NCI-H128 (cell line): ENCODE measurements around the gene TRIM41.

Experiments
- DNase-seq: peaks from one replicate; lab custom pipeline; 2025; ENCODE audit not compliant: unreplicated experiment; lab: John Stamatoyannopoulos, UW

Gene TRIM41

GRCh38 chr5:181231432-181231831 is 8.4 kb downstream of the TRIM41 start:
- DNase-seq = no peak

- DNase-seq = no peak
These were observed 9.5 kb downstream of the TRIM41 start for GRCh38 chr5:181232593-181232992.

DNA sequence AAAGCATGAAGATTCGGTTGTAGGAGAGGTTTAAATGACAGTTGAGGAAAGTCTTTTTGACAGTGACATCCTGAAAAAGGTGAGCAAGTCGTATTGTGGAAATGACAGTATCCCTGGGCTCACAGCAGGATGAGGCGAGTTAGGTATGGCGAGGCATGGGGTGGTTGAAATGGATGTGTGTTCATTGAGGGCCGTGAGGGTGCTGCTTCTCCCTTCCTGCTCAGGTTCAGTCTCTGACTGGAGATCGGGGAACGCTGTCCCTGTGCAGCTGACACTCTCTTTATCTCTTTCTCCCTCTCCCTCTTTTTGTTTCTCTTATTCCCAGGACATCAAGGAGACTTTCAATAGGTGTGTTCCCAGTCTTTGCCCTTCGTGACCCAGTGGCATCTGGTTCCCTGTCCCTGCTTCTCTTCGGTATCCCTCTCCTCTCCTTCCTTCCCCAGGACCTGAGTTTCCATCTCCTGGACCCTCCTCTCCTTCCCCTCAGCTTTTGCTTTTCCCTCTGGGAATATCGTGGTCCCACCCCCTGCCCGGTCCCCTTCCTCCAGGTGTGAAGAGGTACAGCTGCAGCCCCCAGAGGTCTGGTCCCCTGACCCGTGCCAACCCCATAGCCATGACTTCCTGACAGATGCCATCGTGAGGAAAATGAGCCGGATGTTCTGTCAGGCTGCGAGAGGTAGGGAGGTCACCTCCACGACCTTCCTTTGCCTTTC is 10.2 kb downstream of the TRIM41 start:
- DNase-seq = no peak

GRCh38 chr5:181233801-181234454 is 10.8 kb downstream of the TRIM41 start:
- no peak for DNase-seq

- no peak for DNase-seq
These were observed 11.6 kb downstream of the TRIM41 start for GRCh38 chr5:181234455-181235306.

GRCh38 chr5:181235323-181235688 is 12.2 kb downstream of the TRIM41 start:
- DNase-seq = no peak

DNA sequence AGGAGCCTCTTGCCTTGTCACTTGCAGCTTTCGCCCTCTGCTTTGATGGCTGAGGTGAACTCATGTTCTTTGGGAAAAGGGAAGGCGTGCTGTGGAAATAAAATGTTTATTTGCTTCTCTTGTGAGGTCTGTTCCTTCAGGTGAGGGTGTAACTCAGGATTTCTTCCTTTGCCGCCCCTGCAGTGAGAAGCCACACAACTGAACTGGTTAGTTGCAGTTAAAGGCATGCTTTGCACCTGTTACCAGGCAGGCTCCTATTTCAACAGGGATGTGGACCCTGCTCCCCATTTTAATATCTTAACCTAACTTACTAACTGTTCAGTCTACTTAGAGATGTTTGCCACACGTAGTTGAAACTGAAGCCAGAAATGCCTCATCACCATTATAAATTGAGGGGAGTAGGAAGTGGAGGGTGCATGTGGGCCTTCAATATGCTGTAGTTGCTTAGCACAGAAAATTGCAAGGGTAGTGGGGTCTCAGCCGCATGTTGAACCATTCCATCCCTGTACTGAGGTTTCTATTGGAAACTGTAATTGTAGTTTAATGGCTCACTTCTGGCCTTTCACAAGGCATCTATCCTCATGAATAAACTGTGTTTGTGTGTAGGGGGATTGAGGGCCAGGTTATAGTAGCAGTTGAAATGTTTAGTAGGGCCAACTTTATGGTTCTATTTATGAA is 12.7 kb downstream of the TRIM41 start:
- DNase-seq = no peak

DNA sequence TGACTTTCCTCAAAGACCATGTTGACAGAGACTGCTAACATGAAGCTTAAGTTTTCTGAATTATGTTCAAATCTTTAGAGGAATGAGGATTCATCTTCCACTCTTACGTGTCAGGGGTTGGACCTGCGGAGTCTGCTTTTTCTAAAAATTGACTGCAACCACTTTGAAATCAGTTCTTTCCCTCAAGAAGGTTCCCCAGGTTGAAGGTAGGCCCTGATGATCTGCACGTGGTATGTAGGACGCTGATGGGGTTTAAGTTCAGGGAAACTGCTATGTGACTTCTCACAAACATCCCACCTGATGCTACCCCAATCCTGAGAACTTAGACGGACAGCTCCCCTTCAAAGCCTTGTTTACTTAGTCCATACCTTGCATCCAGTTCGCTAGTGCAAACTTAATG is 13.4 kb downstream of the TRIM41 start:
- no peak for DNase-seq

DNA sequence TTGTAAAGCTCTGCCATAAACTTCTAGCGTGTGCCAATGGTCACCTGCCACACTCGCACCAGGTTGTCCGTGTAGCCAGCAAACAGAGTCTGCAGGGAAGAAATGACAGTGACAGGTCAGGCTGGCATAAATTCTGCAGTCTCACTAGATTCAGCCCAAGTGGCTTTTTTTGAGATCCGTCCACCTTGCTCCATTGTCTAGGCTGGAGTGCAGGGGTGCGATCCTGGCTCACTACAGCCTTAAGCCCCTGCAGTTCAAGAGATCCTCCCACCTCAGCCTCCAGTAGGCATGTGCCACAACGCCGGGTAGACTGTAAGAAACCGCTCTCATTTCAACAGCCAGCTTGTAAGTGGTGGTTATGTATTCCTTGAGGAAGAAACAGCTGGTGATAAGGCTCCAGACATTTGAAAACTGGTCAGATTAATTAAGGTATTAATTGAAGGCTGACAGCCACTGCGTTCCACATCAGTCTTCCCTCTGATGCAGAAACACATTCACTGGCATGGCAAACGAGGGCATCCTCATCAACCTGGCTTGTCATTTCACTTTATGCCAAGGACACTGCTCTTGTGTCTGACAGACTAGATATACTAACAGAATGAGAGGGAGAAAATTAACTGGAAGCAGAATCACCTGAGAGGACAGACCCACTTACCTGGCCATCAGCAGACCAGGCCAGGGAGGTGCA is 14.0 kb downstream of the TRIM41 start:
- no peak for DNase-seq

- no peak for DNase-seq
These were observed 14.8 kb downstream of the TRIM41 start for GRCh38 chr5:181237729-181238385.

- no peak for DNase-seq
These were observed 16.1 kb downstream of the TRIM41 start for GRCh38 chr5:181239062-181239663.

DNA sequence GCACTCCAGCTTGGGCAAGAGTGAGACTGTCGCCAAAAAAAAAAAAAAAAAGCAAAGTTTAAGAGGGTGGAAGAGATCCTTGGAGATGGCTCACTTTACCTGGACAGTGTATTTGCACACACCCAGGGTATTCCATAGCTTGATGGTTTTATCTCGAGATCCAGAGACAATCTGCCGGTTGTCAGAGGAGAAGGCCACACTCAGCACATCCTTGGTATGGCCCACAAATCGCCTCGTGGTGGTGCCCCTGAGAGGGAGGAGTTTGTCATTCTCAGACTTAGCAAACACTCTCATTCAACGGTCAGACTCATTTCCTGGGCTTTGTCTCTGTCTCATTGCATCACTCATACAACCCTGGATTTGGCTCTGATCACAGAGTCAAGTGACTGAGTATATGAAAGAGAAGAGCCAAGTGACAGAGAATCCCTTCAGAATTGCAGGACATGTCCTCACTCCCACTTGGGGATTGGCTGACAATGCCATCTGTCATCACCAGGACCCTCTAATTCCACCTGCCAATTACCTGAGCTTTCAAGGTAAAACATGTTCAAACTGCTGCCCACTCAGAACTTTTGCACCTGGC is 18.4 kb downstream of the TRIM41 start:
- no peak for DNase-seq

DNA sequence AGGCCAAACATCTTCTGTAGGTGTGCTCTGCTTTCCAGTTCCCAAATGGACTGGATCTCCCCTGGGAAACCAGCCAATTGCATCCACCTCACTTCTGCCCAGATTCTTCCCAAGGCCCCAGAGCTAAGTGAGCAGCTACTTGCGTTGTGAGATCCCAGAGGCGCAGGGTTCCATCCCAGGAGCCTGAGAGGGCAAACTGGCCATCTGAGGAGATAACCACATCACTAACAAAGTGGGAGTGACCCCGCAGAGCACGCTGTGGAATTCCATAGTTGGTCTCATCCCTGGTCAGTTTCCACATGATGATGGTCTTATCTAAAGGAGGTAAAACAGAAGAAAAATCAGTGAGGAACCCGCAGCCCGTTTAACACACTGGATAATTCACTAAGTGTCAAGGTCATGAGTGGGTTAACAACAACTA is 19.0 kb downstream of the TRIM41 start:
- DNase-seq = no peak

GRCh38 chr5:181243018-181243563 is 20.0 kb downstream of the TRIM41 start:
- DNase-seq = no peak

DNA sequence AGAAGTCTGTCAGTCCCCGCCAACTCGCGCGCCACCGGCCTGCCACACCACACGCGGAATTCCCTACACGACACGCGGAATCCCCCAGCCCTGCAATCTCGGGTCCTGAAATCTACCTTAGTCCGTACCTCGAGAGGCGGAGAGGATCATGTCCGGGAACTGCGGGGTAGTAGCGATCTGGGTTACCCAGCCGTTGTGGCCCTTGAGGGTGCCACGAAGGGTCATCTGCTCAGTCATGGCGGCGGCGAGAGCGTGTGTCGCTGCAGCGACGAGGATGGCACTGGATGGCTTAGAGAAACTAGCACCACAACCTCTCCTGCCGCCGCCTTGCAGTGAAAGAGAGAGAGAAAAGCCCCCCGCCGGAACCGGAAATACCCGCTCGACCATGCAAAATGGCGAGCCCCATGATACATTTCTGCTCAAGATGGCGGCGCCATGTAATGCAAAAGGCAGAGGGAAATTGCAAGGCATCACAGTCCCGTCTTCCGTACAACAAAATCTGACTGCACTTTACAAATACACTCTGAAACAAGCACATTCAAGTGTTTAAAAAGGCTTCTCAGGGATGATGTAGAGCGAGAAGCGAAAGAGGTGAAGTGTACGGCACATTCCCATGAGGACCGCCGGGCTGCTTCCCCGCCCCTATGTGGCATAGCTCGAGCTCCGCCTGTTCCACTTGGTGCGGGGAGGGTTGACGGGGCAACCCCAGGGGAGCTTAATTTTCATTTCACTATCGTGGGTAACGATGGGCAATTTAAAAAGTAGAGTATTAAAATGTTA is 20.7 kb downstream of the TRIM41 start, which contains the start of gene RACK1:
TSS of gene RACK1 (minus strand) at position 343 of the 780 bp plus-strand sequence. CDS start at position 237, 106 bp downstream.
- no peak for DNase-seq

DNA sequence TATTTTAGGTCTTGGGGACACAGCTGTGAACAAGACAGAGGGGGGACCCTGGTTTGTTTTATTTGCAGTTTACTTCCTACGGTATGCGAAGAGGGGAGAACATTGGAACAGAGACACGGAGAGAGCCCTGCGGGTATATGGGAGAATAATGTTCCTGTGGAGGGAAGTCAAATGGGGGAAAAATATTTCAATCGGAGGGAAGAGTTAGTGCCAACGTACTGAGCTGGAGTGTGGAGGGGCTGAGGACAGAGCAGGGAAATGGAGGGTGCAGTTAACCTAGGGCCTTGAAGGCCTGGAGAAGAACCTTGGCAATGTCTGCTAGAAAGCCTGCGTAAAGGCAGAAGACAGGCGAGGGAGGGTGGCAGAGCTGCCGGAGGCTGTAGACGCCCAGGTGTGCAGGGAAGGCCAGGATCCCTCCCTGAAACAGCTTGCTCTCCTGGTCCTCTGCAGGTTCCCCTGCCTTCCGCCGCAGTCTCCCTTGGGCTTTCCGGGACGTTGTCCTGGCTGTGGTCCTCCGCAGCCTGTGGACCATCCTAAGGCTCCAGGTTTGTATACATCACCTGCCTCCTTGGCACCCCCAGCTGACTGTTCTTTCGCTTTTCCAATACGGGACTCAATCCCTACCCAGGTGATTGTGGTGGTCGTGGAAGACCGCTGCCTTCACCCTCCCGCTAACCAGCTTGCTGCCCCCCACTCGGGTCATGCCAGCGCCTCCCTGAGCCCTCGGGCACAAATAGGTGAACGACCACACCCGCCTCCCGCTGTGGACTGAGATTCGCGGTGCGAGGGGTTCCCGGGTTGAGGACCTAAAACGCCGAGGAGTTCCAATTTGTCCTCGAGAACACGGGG is 22.6 kb downstream of the TRIM41 start:
- DNase-seq = no peak

GRCh38 chr5:181246276-181247049 is 23.4 kb downstream of the TRIM41 start:
- no peak for DNase-seq
